Testis (tissue), 3 donors: Measurements from ENCODE around the gene CNNM4. TPM values are rescaled to one million over a fixed set of nuclear protein-coding genes. Genes with fewer than 3 reads are reported as not detected.
A peak's percentile ranks its signal among the peaks of the same experiment; 100 is the strongest.

ENCODE experiments used
- DNase-seq: peaks from one replicate; pipeline ENCODE4 v3.0.0-alpha.2; 2019
- H3K27ac ChIP-seq, 2 donors: fragments of 200-600 bp; sonication (generic); one replicate each; pipeline ENCODE4 v1.5.1; 2019
- H3K27me3 ChIP-seq: fragments of 200-600 bp; sonication (generic); one replicate; pipeline ENCODE4 v1.5.1; 2019
- H3K36me3 ChIP-seq: fragments of 200-600 bp; sonication (generic); one replicate; pipeline ENCODE4 v1.5.1; 2017; ENCODE audit warnings: low read depth; ENCODE audit errors: missing control alignments
- H3K4me1 ChIP-seq: fragments of 200-600 bp; sonication (generic); one replicate; pipeline ENCODE4 v1.5.1; 2019
- H3K4me3 ChIP-seq, 2 donors: fragments of 200-600 bp; sonication (generic); one replicate each; pipeline ENCODE4 v1.5.1; 2017 to 2019
- H3K9me3 ChIP-seq: fragments of 200-600 bp; sonication (generic); one replicate; pipeline ENCODE4 v1.5.1; 2017
- POLR2A ChIP-seq: fragments of 450-650 bp; IDR thresholded peaks from one replicate; pipeline ENCODE4 v1.6.1; 2017; ENCODE audit warnings: antibody characterized with exemption, mild to moderate bottlenecking, moderate library complexity
- WGBS, 2 donors: methylation state at CpG; one replicate each; pipeline ENCODE4 v1.1.5; 2018; 5-methylcytosine and 5-hydroxymethylcytosine counted together
- intact Hi-C: fragments of 100-400 bp; cut with DNase I; formaldehyde crosslinking; loops from one replicate; pipeline ENCODE4 v1.15.1; 2023; ENCODE audit warnings: low total_unique reads
- polyA plus RNA-seq: library from polyadenylated mRNA; stranded (reverse); fragments of 350-450 nt; fragmentation: Illumina TruSeq; extraction: RNeasy Lipid Tissue Mini Kit (QIAGEN cat#74804); gene quantifications from one replicate; pipeline ENCODE4 v1.2.3, GENCODE V29; 2014; ENCODE audit warnings: low read depth, low replicate concordance; ENCODE audit not compliant: insufficient read depth
- total RNA-seq, 2 donors: library from RNA; depleted of rRNA; stranded (reverse); fragments of >200 nt; gene quantifications; one replicate each; pipeline ENCODE4 v1.2.3, GENCODE V29; 2016
- TF ChIP-seq, protein P1 (sequence below), 3 experiments: fragments of 450-650 bp in 2 of 3; fragments of 200-600 bp in 1 of 3; sonication (generic) in 1 of 3; IDR thresholded peaks; one replicate each; pipeline ENCODE4 v1.5.1; 2016 to 2019; ENCODE audit warnings: antibody characterized with exemption in 3 of 3, mild to moderate bottlenecking in 2 of 3, moderate library complexity in 1 of 3

The CNNM4 gene
- total and polyA plus RNA-seq, 3 donors from 2014 or later, result 18.0 to 21.8 (median 18.4) TPM

GRCh38 chr2:96760986-96761832, 507 bp downstream of the CNNM4 start:
- DNase-seq, result peak; percentile 38
- Histone ChIP-seq H3K36me3 (no peaks in the 10 kb centered on the region), H3K9me3 (no peaks in the 10 kb centered on the region), H3K27me3 (no peaks in the 10 kb centered on the region), H3K4me3 (peak overlapping the region; percentile 66 to 71), H3K4me1 (peaks cover 32% of the 10 kb centered on the region), H3K27ac (peak overlapping the region; percentile 25 to 75)
- TF ChIP-seq POLR2A, result no peak
- TF ChIP-seq, protein P1, sequence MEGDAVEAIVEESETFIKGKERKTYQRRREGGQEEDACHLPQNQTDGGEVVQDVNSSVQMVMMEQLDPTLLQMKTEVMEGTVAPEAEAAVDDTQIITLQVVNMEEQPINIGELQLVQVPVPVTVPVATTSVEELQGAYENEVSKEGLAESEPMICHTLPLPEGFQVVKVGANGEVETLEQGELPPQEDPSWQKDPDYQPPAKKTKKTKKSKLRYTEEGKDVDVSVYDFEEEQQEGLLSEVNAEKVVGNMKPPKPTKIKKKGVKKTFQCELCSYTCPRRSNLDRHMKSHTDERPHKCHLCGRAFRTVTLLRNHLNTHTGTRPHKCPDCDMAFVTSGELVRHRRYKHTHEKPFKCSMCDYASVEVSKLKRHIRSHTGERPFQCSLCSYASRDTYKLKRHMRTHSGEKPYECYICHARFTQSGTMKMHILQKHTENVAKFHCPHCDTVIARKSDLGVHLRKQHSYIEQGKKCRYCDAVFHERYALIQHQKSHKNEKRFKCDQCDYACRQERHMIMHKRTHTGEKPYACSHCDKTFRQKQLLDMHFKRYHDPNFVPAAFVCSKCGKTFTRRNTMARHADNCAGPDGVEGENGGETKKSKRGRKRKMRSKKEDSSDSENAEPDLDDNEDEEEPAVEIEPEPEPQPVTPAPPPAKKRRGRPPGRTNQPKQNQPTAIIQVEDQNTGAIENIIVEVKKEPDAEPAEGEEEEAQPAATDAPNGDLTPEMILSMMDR (IDR thresholded peaks at IDR 0.05), result peak; percentile 21 to 75 (median 41)
- WGBS, 2 donors, result 21 to 56% methylated on average over 10 to 49 of the region's 59 CpGs
- intact Hi-C loops, result no loop called here

DNA sequence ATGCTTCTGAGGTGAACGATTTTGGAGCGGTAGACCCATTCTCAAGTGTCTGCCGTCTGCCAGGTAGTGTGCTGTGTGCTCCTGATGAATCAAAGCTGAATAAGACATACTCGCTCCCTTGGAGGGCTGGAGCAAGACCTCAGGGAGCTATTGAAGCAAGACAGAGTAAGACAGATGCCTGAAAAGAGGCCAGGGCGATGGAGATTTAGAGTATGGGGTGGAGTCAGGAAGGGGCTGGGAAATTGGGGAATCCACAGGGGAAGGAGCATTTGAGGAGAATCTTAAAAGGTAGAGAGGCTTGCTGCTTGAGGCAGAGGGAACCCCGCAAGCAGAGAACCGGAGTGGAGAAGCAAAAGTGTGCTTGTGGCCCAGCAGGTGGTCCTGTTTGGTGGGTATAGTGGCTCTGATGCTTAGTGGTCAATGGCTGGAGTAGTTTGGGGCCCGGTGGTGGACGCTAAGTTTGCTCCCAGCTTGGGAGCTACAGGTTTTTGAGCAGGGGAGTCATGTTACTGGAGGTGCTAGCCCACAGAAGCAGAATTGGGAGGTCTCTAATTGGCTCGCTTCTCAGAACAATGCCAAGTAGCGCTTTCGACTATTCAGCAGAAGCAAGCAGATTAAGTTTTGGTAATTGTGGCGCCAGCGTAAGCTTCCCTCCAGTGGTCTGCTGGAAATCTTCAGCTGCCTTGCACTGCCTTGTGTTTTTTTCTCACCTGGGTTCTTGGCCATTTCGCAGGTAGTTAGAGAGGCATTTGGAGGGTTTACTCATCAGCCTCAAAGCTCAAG, 2.0 kb downstream of the CNNM4 start:
- peaks cover 32% of the 10 kb centered on the region for H3K4me1 ChIP-seq
- no peak overlapping the region for H3K27ac ChIP-seq
- intact Hi-C loops, result no loop called here
- H3K27me3 ChIP-seq, result no peaks in the 10 kb centered on the region
- no peak for DNase-seq
- no peak for TF ChIP-seq POLR2A
- TF ChIP-seq, protein P1 (IDR thresholded peaks at IDR 0.05), result no peak
- H3K4me3 ChIP-seq, result peak overlapping the region in 1 of 2 donors; percentile 0
- WGBS, 2 donors, result 42 to 47% methylated on average over 15 of the region's 15 CpGs
- no peaks in the 10 kb centered on the region for H3K36me3 ChIP-seq
- no peaks in the 10 kb centered on the region for H3K9me3 ChIP-seq

GRCh38 chr2:96763511-96764252, 3.0 kb downstream of the CNNM4 start:
- intact Hi-C loops, result no loop called here
- H3K4me1 ChIP-seq, result peaks cover 32% of the 10 kb centered on the region

DNA sequence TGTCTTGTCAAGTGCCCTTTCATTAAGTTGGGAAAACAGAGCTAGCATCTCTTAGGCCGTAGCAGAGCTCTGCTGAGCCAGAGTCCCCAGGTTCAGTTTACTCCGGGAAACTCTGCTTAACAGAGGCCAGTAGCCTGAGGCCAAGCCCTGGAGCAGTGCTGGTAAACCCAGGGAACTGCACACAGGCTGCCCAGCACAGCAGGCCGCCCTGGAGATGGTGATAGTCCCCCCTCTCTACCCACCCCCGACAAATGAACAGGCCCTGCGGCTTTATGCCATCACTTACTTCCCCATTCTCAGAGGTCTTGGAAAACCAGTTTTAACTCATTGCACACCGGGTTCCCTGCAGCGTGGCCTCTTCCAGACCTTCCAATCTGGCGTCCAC, 3.5 kb downstream of the CNNM4 start:
- H3K27ac ChIP-seq, result no peak overlapping the region
- H3K4me1 ChIP-seq, result peaks cover 32% of the 10 kb centered on the region
- WGBS, 2 donors, result 61 to 65% methylated on average over 6 to 8 of the region's 8 CpGs
- no peak for DNase-seq
- H3K4me3 ChIP-seq, result no peak overlapping the region
- TF ChIP-seq POLR2A, result no peak
- TF ChIP-seq, protein P1 (IDR thresholded peaks at IDR 0.05), result no peak
- intact Hi-C loops, result no loop called here
- no peaks in the 10 kb centered on the region for H3K9me3 ChIP-seq
- no peaks in the 10 kb centered on the region for H3K36me3 ChIP-seq
- H3K27me3 ChIP-seq, result no peaks in the 10 kb centered on the region

More at GRCh38 chr2:96763511-96764252, 3.0 kb downstream of the CNNM4 start:
- 38 to 41% methylated on average over 3 to 7 of the region's 7 CpGs for WGBS, 2 donors
- Histone ChIP-seq H3K27ac (no peak overlapping the region), H3K9me3 (no peaks in the 10 kb centered on the region), H3K4me3 (no peak overlapping the region), H3K27me3 (no peaks in the 10 kb centered on the region), H3K36me3 (no peaks in the 10 kb centered on the region)
- no peak for TF ChIP-seq POLR2A
- TF ChIP-seq, protein P1 (IDR thresholded peaks at IDR 0.05), result peak in 1 of 3 experiments; percentile 30
- DNase-seq, result no peak
